ENCODE results near the gene DGAT2. TPM values are rescaled to one million over a fixed set of nuclear protein-coding genes. Genes with fewer than 3 reads are reported as not detected.

DGAT2 gene
- total and polyA plus RNA-seq, 4 donors: 57.2 to 152 (median 108) TPM

- Histone ChIP-seq H3K4me3 (ENCODE audit: low read depth in 1 of 3, low read length in 3 of 3) (no peak overlapping the region), H3K36me3 (ENCODE audit: control insufficient read depth in 4 of 4, insufficient read depth in 3 of 4, low read depth in 1 of 4, low read length in 3 of 4) (no peaks in the 10 kb centered on the region), H3K27me3 (ENCODE audit: control insufficient read depth in 4 of 4, insufficient read depth in 4 of 4, low read length in 3 of 4) (no peaks in the 10 kb centered on the region), H3K9me3 (ENCODE audit: control insufficient read depth in 4 of 4, low read length in 3 of 4) (no peaks in the 10 kb centered on the region), H3K4me1 (ENCODE audit: control insufficient read depth in 4 of 4, insufficient read depth in 4 of 4, low read length in 3 of 4) (peaks cover 0 to 4% (median 2%) of the 10 kb centered on the region in 4 donors), H3K9ac (ENCODE audit: low read depth in 1 of 2, low read length in 2 of 2) (no peak overlapping the region), H3K27ac (ENCODE audit: low read depth in 1 of 2, low read length in 2 of 2) (no peak overlapping the region)
- WGBS: 35% methylated on average over 1 of the region's 1 CpG
- DNase-seq (ENCODE audit: low spot score): no peak
- TF ChIP-seq REST (IDR thresholded peaks at IDR 0.05) (no peak), FOXA2 (IDR thresholded peaks at IDR 0.05) (no peak), RXRA (IDR thresholded peaks at IDR 0.05) (no peak), JUND (IDR thresholded peaks at IDR 0.05) (no peak), ATF3 (IDR thresholded peaks at IDR 0.05) (no peak), MAX (IDR thresholded peaks at IDR 0.05) (no peak), CTCF (IDR thresholded peaks at IDR 0.05; ENCODE audit: low read depth, low read length, missing input control) (no peak), ZBTB33 (IDR thresholded peaks at IDR 0.05) (no peak), NR2F2 (IDR thresholded peaks at IDR 0.05) (no peak), RAD21 (IDR thresholded peaks at IDR 0.05) (no peak), FOXA1 (IDR thresholded peaks at IDR 0.05) (no peak), HNF4G (IDR thresholded peaks at IDR 0.05) (no peak), HNF4A (conservative IDR thresholded peaks at IDR 0.05) (no peak), TAF1 (conservative IDR thresholded peaks at IDR 0.05) (no peak), SP1 (IDR thresholded peaks at IDR 0.05) (no peak)
These were observed 71.9 kb downstream of the DGAT2 start for GRCh38 chr11:75840522-75840921.

- Histone ChIP-seq H3K9me3 (ENCODE audit: control insufficient read depth in 4 of 4, low read length in 3 of 4) (no peaks in the 10 kb centered on the region), H3K27ac (ENCODE audit: low read depth in 1 of 2, low read length in 2 of 2) (no peak overlapping the region), H3K27me3 (ENCODE audit: control insufficient read depth in 4 of 4, insufficient read depth in 4 of 4, low read length in 3 of 4) (no peaks in the 10 kb centered on the region), H3K4me3 (ENCODE audit: low read depth in 1 of 3, low read length in 3 of 3) (no peak overlapping the region), H3K36me3 (ENCODE audit: control insufficient read depth in 4 of 4, insufficient read depth in 3 of 4, low read depth in 1 of 4, low read length in 3 of 4) (no peaks in the 10 kb centered on the region), H3K9ac (ENCODE audit: low read depth in 1 of 2, low read length in 2 of 2) (no peak overlapping the region), H3K4me1 (ENCODE audit: control insufficient read depth in 4 of 4, insufficient read depth in 4 of 4, low read length in 3 of 4) (peaks cover 0 to 4% (median 2%) of the 10 kb centered on the region in 4 donors)
- no peak for DNase-seq (ENCODE audit: low spot score)
- 98% methylated on average over 2 of the region's 2 CpGs for WGBS
- TF ChIP-seq CTCF (IDR thresholded peaks at IDR 0.05; ENCODE audit: low read depth, low read length, missing input control) (no peak), REST (IDR thresholded peaks at IDR 0.05) (no peak), HNF4G (IDR thresholded peaks at IDR 0.05) (no peak), RAD21 (IDR thresholded peaks at IDR 0.05) (no peak), ATF3 (IDR thresholded peaks at IDR 0.05) (no peak), HNF4A (conservative IDR thresholded peaks at IDR 0.05) (no peak), EGR1 (IDR thresholded peaks at IDR 0.05; ENCODE audit: low read depth in 2 of 2) (no peak)
These were observed 73.2 kb downstream of the DGAT2 start for GRCh38 chr11:75841739-75842138.

All from liver (tissue), 9 donors.